ENCODE results near the gene BLOC1S1. TPM values are rescaled to one million over a fixed set of nuclear protein-coding genes. Genes with fewer than 3 reads are reported as not detected.

Gene BLOC1S1
- 120 to 133 TPM (median 131 TPM) in 5 replicates for total RNA-seq (2022; extraction: Qiagen RNA extraction)

DNA sequence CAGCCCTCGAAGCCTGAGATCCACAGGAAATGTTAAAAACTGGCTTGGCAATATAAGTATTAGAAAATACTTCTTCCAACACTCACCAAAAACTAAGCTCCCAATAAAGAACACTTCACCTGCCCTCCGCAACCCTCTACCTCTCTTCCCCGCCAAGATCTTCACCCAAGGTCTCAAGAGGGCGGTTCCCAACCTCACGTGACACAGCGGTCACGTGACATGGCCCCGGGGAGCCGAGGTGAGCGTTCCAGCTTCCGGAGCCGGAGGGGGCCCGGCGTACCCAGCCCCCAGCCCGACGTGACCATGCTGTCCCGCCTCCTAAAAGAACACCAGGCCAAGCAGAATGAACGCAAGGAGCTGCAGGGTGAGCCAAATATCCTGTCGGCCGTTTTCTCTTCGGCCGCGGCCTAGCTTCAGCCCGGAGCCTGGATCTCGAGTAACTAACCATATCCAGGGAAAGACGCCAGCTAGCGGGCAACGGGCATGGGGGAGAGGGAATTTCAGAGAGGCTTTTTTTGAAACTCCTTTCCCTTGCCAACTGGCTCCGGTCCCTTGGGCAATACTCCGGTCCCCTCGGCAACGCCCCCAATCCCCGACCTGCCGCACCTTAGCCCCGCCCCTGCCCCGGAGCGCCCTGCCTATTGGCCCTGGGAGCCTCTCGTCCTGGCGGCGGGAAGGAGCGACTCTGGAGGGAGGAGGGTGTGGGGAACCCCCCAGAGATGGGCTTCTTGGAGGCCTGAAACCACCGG lies at the start of gene BLOC1S1:
Gene BLOC1S1 (plus strand): TSS at position 214 of the 749 bp plus-strand sequence. CDS start 6 bp downstream, at position 220.

DNA sequence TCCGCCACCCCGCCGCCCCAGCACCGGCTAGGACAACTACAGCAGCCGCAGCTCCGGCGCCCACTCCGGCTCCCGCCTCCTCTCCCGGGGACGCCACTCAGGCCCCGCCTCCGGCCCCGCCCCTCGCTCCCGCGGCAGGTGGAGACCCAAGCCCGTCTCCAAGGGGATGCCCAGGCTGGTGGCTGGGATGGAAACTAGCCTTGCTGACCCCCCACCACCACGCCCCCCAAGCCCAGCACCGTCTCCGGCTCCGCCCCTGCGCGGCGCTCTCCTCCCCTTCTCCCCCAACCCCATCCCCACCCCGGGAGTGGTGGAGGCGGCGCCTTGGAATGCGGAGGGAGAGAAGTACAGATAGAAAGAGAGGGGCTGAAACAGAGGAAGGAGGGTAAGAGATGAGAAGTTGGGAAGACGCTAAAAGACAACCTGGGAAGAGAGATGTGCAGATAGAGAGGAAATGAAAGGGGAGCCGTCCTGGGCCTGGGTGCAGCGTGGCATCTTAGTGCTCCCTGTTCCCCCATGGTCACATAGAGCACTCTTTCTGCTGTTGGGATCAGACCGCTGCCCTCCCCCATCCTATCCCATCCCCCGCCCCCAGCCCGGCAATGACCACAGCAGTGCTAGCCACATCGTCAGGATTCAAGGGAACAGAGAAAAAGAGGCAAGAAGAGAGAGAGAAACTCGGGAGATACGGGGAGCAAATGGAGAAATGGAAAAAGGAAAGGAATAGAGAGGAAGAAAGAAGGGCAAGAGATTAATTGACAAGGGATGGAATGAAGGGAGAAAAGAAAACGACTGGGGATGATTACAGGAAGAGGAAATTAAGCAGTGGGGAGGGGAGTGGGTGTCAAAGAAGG lies 7.8 kb upstream of the BLOC1S1 start, which contains the start of gene ITGA7:
Gene ITGA7 (minus strand): TSS at position 64 of the 854 bp plus-strand sequence. CDS start 222 bp downstream, outside the sequence.

DNA sequence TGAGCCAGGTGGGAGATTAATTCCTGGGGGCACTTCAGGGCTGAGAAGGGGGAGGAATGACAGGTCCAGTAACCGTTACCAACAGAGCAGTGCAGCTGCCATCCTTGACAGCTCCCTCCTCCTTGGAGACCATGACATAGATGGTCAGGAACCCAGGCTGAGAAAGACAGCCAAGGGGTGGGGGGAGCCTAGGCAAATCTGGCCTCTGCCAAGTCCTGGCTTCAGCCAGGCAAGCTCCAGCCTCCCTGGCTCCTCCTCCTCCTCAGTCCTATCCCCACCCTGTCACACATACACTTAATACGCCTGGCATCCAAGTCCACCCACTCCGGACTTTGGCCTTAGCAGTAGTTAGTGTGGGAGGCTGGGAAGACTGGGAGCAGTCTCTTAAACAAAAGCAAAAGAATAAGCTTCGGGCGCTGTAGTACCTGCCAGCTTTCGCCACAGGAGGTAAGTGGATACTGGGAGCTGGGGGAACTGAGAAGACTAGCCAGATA lies 4.3 kb downstream of the BLOC1S1 start, which contains the start of gene RDH5:
Gene RDH5 (plus strand): TSS at position 323 of the 494 bp plus-strand sequence. CDS start 792 bp downstream, outside the sequence.

DNA sequence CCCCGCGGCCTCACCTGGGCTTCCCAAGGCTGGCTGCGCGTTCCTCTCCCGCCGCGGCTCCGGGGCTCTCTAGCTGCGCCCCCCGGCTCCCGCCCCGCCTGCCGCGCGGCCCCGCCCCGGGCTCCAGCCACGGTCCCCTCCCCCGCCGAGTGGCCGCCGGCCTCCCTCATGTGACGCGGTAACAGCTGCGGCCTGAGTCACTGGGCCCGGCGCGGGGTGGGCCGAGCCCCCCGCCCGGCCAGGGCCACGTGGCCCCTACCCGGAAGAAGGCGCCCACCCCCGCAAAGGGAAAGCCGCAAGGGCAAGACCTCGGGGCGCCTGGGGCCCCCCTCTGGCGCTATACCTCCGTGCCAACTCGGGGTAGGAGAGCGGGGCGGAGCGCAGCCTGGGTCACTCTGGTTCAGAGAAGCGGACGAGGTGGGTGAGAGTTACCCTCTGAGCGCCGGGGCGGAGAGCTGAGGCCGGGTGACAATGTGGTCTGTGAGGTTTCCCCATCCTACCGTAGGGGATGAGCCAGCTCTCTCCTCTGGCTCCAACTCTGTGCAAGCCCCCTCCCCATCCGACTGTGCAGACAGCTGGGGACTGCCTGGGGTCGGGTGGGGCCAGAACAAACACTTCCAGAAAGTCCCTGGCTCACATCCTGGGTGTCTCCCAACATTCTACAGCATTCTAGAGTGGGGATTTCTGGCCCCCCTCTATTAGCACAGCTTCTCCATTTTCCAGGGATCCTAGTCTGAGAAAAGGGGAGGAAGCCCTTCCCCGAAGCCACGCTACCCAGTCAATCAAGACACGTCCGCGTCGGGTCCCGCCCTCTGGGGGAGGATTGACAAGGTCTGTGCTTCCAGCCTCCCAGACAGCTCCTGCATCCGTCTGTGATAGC lies 13.3 kb downstream of the BLOC1S1 start, which contains the start of gene CD63:
Gene CD63 (minus strand): TSS at position 71 of the 880 bp plus-strand sequence. CDS start 668 bp downstream, outside the sequence.

DNA sequence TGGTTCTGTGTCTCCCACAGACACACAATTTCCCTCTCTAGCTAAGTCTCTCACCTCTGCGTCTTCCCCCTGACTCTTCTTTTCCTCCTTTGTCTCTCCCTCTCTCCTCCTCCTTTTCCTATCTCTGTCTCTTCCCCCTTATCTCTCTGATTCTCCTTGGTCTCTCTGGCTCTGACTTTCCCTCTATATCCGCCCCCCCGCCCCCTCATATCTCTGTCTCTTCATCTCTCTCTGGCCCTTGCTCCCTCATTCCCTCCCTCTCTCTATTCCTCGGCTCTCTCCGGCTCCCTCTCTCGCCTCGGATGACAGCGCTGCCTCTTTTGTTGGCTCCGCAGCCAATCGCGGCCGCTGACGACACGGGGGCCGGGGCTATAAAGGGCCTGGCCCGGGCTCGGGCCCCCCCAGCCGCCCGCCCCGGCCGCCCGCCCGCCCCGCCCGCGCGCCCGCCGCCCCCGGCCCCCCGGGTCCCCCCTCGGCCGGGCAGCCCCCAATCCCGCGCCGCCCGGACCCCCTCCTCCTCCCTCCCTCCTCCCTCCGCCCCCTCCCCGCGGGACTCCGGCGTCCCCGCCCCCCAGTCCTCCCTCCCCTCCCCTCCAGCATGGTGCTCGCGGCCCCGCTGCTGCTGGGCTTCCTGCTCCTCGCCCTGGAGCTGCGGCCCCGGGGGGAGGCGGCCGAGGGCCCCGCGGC lies 27.0 kb downstream of the BLOC1S1 start, which contains the start of gene GDF11:
Gene GDF11 (plus strand): TSS at position 404 of the 687 bp plus-strand sequence. CDS start 195 bp downstream, at position 599.

Other genes with a start within 250 kb of the BLOC1S1 start
- gene OR6C70, start 245.9 kb upstream of the BLOC1S1 start, total RNA-seq (2022; extraction: Qiagen RNA extraction), result not detected in 5 replicates
- gene OR6C68, start 223.7 kb upstream of the BLOC1S1 start, total RNA-seq (2022; extraction: Qiagen RNA extraction), result not detected in 5 replicates
- not detected in 5 replicates for gene OR6C4, start 166.4 kb upstream of the BLOC1S1 start, total RNA-seq (2022; extraction: Qiagen RNA extraction)
- gene OR2AP1, start 143.6 kb upstream of the BLOC1S1 start, total RNA-seq (2022; extraction: Qiagen RNA extraction), result not detected in 5 replicates
- gene OR10P1, start 79.2 kb upstream of the BLOC1S1 start, total RNA-seq (2022; extraction: Qiagen RNA extraction), result not detected in 5 replicates
- 0.90 to 1.4 TPM (median 0.98 TPM) in 5 replicates for gene ITGA7, start 8.1 kb upstream of the BLOC1S1 start, total RNA-seq (2022; extraction: Qiagen RNA extraction)
- gene RDH5, start 4.3 kb downstream of the BLOC1S1 start, total RNA-seq (2022; extraction: Qiagen RNA extraction), result 2.1 to 2.8 TPM (median 2.4 TPM) in 5 replicates
- 655 to 723 TPM (median 684 TPM) in 5 replicates for gene CD63, start 13.0 kb downstream of the BLOC1S1 start, total RNA-seq (2022; extraction: Qiagen RNA extraction)
- 2.3 to 4.4 TPM (median 3.9 TPM) in 5 replicates for gene GDF11, start 27.1 kb downstream of the BLOC1S1 start, total RNA-seq (2022; extraction: Qiagen RNA extraction)
- gene SARNP, start 101.7 kb downstream of the BLOC1S1 start, total RNA-seq (2022; extraction: Qiagen RNA extraction), result 84.0 to 146 TPM (median 85.8 TPM) in 5 replicates
- 79.6 to 103 TPM (median 94.6 TPM) in 5 replicates for gene ORMDL2, start 102.0 kb downstream of the BLOC1S1 start, total RNA-seq (2022; extraction: Qiagen RNA extraction)
- gene DNAJC14, start 113.5 kb downstream of the BLOC1S1 start, total RNA-seq (2022; extraction: Qiagen RNA extraction), result 20.7 to 28.0 TPM (median 25.9 TPM) in 5 replicates
- 0.29 to 0.45 TPM (median 0.32 TPM) in 5 replicates for gene MMP19, start 126.9 kb downstream of the BLOC1S1 start, total RNA-seq (2022; extraction: Qiagen RNA extraction)
- gene PYM1, start 211.8 kb downstream of the BLOC1S1 start, total RNA-seq (2022; extraction: Qiagen RNA extraction), result 38.8 to 45.9 TPM (median 41.1 TPM) in 5 replicates
- gene DGKA, start 215.1 kb downstream of the BLOC1S1 start, total RNA-seq (2022; extraction: Qiagen RNA extraction), result 16.0 to 20.2 TPM (median 19.4 TPM) in 5 replicates
- gene PMEL, start 250.0 kb downstream of the BLOC1S1 start, total RNA-seq (2022; extraction: Qiagen RNA extraction), result 0.53 to 1.1 TPM (median 0.67 TPM) in 5 replicates